Ascending aorta (tissue), 2 donors: Measurements from ENCODE around the gene NKAIN1. TPM values are rescaled to one million over a fixed set of nuclear protein-coding genes. Genes with fewer than 3 reads are reported as not detected.

ENCODE experiments used
- DNase-seq, 2 donors: peaks; one replicate each; pipeline ENCODE4 v3.0.0-alpha.2; 2019; ENCODE audit warnings: low spot score in 2 of 2
- H3K27ac ChIP-seq, 2 donors: fragments of 200-600 bp; sonication (generic); one replicate each; pipeline ENCODE4 v1.5.1; 2016 to 2017; ENCODE audit warnings: mild to moderate bottlenecking in 1 of 2
- H3K27me3 ChIP-seq: fragments of 200-600 bp; sonication (generic); one replicate; pipeline ENCODE4 v1.5.1; 2017
- H3K36me3 ChIP-seq, 2 donors: fragments of 200-600 bp; sonication (generic); one replicate each; pipeline ENCODE4 v1.5.1; 2016
- H3K4me1 ChIP-seq, 2 donors: fragments of 200-600 bp; sonication (generic); one replicate each; pipeline ENCODE4 v1.5.1; 2016 to 2017; ENCODE audit warnings: mild to moderate bottlenecking in 1 of 2
- H3K4me3 ChIP-seq, 2 donors: fragments of 200-600 bp; sonication (generic); one replicate each; pipeline ENCODE4 v1.5.1; 2016 to 2017; ENCODE audit warnings: mild to moderate bottlenecking in 1 of 2
- H3K9me3 ChIP-seq, 2 donors: fragments of 200-600 bp; sonication (generic); one replicate each; pipeline ENCODE4 v1.5.1; 2016
- intact Hi-C: fragments of 100-400 bp; cut with DNase I; formaldehyde crosslinking; loops from one replicate; pipeline ENCODE4 v1.15.1; 2023
- total RNA-seq: library from RNA; depleted of rRNA; stranded (reverse); fragments of >200 nt; gene quantifications from one replicate; pipeline ENCODE4 v1.1.0, GENCODE V29; 2016
- TF ChIP-seq, protein P1 (sequence below), 3 experiments: fragments of 200-600 bp in 2 of 3; fragments of 450-650 bp in 1 of 3; sonication (generic) in 2 of 3; IDR thresholded peaks; one replicate each; pipeline ENCODE4 v1.5.1; 2016 to 2019; ENCODE audit warnings: antibody characterized with exemption in 3 of 3, mild to moderate bottlenecking in 1 of 3, moderate library complexity in 1 of 3

The NKAIN1 gene
- total RNA-seq, 1 donor from 2014 or later, result not detected

DNA sequence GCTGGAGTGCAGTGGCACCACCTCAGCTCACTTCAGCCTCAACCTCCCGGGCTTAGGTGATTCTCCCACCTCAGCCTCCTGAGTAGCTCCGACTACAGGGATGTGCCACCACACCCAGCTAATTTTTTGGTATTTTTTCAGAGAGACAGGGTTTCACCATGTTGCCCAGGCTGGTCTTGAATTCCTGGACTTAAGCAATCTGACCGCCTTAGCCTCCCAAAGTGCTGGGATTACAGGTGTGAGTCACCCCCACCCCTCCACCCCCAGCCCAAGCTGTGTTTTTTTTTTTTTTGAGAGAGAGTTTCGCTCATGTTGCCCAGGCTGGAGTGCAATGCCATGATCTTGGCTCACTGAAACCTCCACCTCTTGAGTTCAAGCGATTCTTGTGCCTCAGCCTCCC lies 75.4 kb downstream of the NKAIN1 start:
- Histone ChIP-seq H3K4me1 (peaks cover 0 to 5% of the 10 kb centered on the region in 2 donors), H3K36me3 (no peaks in the 10 kb centered on the region), H3K27me3 (no peaks in the 10 kb centered on the region), H3K27ac (no peak overlapping the region), H3K4me3 (no peak overlapping the region), H3K9me3 (no peaks in the 10 kb centered on the region)
- TF ChIP-seq, protein P1, sequence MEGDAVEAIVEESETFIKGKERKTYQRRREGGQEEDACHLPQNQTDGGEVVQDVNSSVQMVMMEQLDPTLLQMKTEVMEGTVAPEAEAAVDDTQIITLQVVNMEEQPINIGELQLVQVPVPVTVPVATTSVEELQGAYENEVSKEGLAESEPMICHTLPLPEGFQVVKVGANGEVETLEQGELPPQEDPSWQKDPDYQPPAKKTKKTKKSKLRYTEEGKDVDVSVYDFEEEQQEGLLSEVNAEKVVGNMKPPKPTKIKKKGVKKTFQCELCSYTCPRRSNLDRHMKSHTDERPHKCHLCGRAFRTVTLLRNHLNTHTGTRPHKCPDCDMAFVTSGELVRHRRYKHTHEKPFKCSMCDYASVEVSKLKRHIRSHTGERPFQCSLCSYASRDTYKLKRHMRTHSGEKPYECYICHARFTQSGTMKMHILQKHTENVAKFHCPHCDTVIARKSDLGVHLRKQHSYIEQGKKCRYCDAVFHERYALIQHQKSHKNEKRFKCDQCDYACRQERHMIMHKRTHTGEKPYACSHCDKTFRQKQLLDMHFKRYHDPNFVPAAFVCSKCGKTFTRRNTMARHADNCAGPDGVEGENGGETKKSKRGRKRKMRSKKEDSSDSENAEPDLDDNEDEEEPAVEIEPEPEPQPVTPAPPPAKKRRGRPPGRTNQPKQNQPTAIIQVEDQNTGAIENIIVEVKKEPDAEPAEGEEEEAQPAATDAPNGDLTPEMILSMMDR (IDR thresholded peaks at IDR 0.05), result no peak
- no peak for DNase-seq
- intact Hi-C loops, result loop anchor here (5.0 kb wide), 1 partner anchor 133 kb away; the partner anchor contains the start of genes SNRNP40 and ZCCHC17

DNA sequence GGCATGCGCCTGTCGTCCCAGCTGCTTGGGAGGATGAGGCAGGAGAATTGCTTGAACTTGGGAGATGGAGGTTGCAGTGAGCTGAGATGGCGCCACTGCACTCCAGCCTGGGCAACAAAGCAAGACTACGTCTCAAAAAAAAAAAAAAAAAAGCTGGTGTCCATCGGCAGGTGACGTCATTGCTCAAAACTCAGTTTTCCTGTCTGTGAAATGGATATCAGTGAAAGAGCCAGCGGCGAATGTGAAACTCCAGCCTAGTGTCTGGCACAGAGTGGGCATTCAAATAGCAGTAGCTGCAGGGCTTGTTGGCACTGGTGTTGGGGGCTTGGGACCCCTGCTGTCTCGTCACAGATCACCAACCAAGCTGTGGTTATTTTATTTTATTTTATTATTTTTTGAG lies 75.8 kb downstream of the NKAIN1 start:
- Histone ChIP-seq H3K4me3 (no peak overlapping the region), H3K27ac (no peak overlapping the region), H3K27me3 (no peaks in the 10 kb centered on the region), H3K9me3 (no peaks in the 10 kb centered on the region), H3K36me3 (no peaks in the 10 kb centered on the region), H3K4me1 (peaks cover 0 to 5% of the 10 kb centered on the region in 2 donors)
- DNase-seq, result no peak
- TF ChIP-seq, protein P1 (IDR thresholded peaks at IDR 0.05), result no peak
- intact Hi-C loops, result loop anchor here (2.0 to 5.0 kb wide), 2 partner anchors 133 to 259 kb away; partner anchors contain the start of genes SNRNP40 and ZCCHC17

DNA sequence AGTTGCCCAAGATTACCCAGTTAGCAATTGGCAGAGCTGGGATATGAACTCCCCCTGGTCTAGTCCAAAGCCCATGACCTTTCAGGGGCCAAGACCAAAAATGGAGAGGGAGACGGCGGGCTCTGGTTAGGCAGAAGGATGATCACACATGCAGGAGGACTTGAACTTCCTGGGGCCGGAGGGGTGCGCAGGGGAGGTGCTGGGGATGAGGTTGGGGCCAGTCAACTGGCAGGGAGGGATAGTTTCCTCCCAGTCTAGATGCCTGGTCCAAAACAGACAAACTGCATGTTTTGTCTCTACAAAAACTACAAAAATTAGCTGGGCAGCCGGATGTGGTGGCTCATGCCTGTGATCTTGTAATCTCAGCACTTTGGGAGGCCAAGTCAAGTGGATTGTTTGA lies 78.1 kb downstream of the NKAIN1 start:
- Histone ChIP-seq H3K27me3 (no peaks in the 10 kb centered on the region), H3K36me3 (no peaks in the 10 kb centered on the region), H3K4me3 (no peak overlapping the region), H3K27ac (no peak overlapping the region), H3K4me1 (peaks cover 0 to 5% of the 10 kb centered on the region in 2 donors), H3K9me3 (no peaks in the 10 kb centered on the region)
- TF ChIP-seq, protein P1 (IDR thresholded peaks at IDR 0.05), result no peak
- intact Hi-C loops, result loop anchor here (5.0 kb wide), 1 partner anchor 136 kb away; the partner anchor contains the start of genes SNRNP40 and ZCCHC17
- no peak for DNase-seq

DNA sequence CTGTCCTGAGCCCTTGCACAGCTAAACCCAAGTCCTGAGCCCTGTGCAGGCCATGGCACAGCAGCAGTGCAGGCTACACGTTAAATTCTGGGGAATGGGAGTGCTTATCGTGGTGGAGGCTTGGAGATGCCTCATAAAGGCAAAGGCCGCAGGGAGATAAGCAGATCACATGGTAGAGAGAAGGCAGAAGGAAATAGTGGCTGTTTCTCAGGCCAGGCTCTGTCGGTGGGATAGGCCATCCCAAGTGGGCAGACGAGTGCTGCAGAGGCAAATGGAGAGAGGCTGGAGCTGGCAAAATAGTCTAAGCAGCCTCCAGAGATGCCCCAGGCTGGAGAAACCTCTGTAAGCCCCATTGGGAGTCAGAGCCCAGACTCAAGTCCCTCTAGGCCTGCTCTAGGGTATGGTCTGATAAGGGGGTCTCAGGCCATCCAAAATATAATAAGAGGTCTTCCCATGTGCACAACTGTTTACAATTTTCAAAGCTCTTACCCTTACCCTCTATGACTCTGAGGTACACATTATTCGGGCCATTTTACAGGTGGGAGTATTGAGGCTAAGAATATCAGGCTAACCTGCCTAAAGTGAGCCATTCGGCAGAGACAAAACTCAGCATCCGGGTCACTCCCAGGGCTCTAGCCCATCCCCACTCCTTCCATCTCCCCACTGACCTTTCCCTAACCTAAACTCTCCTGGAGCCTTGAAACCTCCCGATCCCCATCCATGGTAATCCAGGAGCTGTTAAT lies 79.6 kb downstream of the NKAIN1 start:
- DNase-seq, result no peak
- Histone ChIP-seq H3K9me3 (no peaks in the 10 kb centered on the region), H3K27me3 (no peaks in the 10 kb centered on the region), H3K36me3 (no peaks in the 10 kb centered on the region), H3K4me1 (peaks cover 0 to 9% of the 10 kb centered on the region in 2 donors), H3K4me3 (no peak overlapping the region), H3K27ac (no peak overlapping the region)
- intact Hi-C loops, result loop anchor here (5.0 kb wide), 1 partner anchor 137 kb away; the partner anchor contains the start of genes SNRNP40 and ZCCHC17
- TF ChIP-seq, protein P1 (IDR thresholded peaks at IDR 0.05), result no peak

DNA sequence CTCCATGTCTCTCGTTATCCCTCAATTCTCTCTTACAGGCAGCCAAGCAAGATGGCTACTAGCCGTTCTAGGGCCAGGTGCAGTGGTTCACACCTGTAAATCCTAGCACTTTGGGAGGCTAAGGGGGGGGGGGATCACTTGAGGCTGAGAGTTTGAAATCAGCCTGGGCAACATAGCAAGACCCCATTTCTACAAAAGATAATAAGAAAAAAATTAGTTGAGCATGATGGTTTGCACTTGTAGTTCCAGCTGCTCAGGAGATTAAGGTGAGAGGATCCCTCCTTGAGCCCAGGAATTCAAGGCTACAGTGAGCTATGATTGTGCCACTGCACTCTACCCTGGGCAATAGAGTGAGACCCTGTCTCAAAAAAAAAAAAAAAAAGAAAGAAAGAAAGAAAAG lies 80.4 kb downstream of the NKAIN1 start:
- Histone ChIP-seq H3K27ac (no peak overlapping the region), H3K27me3 (no peaks in the 10 kb centered on the region)
- intact Hi-C loops, result no loop called here

More for the DNA sequence above, 80.4 kb downstream of the NKAIN1 start:
- Histone ChIP-seq H3K4me1 (peaks cover 0 to 12% of the 10 kb centered on the region in 2 donors), H3K9me3 (no peaks in the 10 kb centered on the region), H3K36me3 (no peaks in the 10 kb centered on the region), H3K4me3 (no peak overlapping the region)
- no peak for DNase-seq
- TF ChIP-seq, protein P1 (IDR thresholded peaks at IDR 0.05), result no peak
